Esophagus muscularis mucosa (tissue), 4 donors: Measurements from ENCODE around the gene LMO2. TPM values are rescaled to one million over a fixed set of nuclear protein-coding genes. Genes with fewer than 3 reads are reported as not detected.

Experiments
- DNase-seq: peaks from one replicate; pipeline ENCODE4 v3.0.0-alpha.2; 2017; ENCODE audit errors: extremely low spot score
- H3K27ac ChIP-seq, 4 donors: fragments of 200-600 bp; sonication (generic); replicated peaks in 1 of 4; 1 replicate in 3 of 4; 2 replicates in 1 of 4; pipeline ENCODE4 v1.5.1; 2016 to 2019; ENCODE audit warnings: mild to moderate bottlenecking in 1 of 4
- H3K27me3 ChIP-seq, 4 donors: fragments of 200-600 bp; sonication (generic); one replicate each; pipeline versions ENCODE4 v1.5.1 to v1.6.0; 2016 to 2019
- H3K36me3 ChIP-seq, 4 donors: fragments of 200-600 bp; sonication (generic); one replicate each; pipeline ENCODE4 v1.5.1; 2016 to 2019
- H3K4me1 ChIP-seq, 4 donors: fragments of 200-600 bp; sonication (generic); one replicate each; pipeline ENCODE4 v1.5.1; 2016 to 2019
- H3K4me3 ChIP-seq, 4 donors: fragments of 200-600 bp; sonication (generic); 1 replicate in 2 of 4; 2 replicates in 2 of 4; pipeline ENCODE4 v1.5.1; 2016 to 2019; ENCODE audit warnings: mild to moderate bottlenecking in 4 of 4, moderate library complexity in 1 of 4
- H3K9me3 ChIP-seq, 4 donors: fragments of 200-600 bp; sonication (generic); 1 replicate in 3 of 4; 2 replicates in 1 of 4; pipeline ENCODE4 v1.5.1; 2016 to 2019
- CTCF ChIP-seq, 3 experiments: fragments of 200-600 bp in 2 of 3; fragments of 450-650 bp in 1 of 3; sonication (generic) in 2 of 3; IDR thresholded peaks; one replicate each; pipeline ENCODE4 v1.5.1; 2017 to 2019; ENCODE audit warnings: antibody characterized with exemption in 3 of 3, mild to moderate bottlenecking in 2 of 3, moderate library complexity in 1 of 3
- EP300 ChIP-seq: sonication (generic); formaldehyde crosslinking; IDR thresholded peaks from one replicate; pipeline ENCODE4 v1.6.1; 2017; ENCODE audit warnings: antibody characterized with exemption
- POLR2A ChIP-seq: fragments of 450-650 bp; IDR thresholded peaks from one replicate; pipeline ENCODE4 v1.6.1; 2017; ENCODE audit warnings: antibody characterized with exemption, moderate library complexity, mild to moderate bottlenecking, low read depth
- POLR2AphosphoS5 ChIP-seq, 2 donors: sonication (generic); formaldehyde crosslinking; IDR thresholded peaks; one replicate each; pipeline ENCODE4 v1.6.1; 2017; ENCODE audit warnings: antibody characterized with exemption in 2 of 2
- WGBS: methylation state at CpG from one replicate; pipeline ENCODE4 v1.1.5; 2018; 5-methylcytosine and 5-hydroxymethylcytosine counted together
- intact Hi-C: fragments of 100-400 bp; cut with DNase I; formaldehyde crosslinking; loops from one replicate; pipeline ENCODE4 v1.15.1; 2023
- total RNA-seq, 4 donors: library from RNA; depleted of rRNA; stranded (reverse); fragments of >200 nt; gene quantifications; one replicate each; pipeline versions ENCODE4 v1.1.0 to v1.2.1, GENCODE V29; 2016

LMO2 gene
- total RNA-seq, result 10 to 100 TPM; 13.3 to 20.2 (median 15.5) TPM

DNA sequence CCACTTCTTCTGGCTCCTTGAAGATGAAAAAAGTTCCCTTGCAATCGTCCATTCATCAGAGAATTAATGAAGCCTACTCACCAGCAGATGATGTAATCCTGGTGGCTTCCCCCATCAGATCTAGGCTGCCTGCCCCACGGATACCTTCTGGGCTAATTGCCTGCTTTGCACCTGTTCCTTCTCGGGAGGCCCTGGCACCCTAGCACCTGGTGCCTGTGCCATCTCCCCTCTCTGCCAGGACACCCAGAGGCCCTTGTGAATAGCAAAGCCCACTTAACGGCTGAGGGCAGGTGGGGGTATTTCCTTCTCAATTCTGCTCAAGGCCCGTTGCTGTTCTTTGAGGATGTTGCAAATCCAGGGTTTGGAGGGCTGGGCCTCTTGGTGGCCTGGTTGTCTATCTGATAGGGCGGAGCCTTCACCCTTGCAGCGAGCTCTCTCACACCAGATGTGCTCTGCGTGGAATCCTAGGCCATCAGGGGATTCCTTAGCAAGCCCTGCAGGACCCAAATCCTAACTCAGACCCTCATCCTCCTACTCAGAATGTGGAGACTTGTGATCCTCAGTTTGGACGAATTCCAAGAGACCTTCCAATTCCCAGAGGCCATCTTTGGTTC is at the start of gene LMO2:
Gene LMO2, minus strand, starts transcription at position 363 of the 614 bp plus-strand sequence. CDS start 22,360 bp downstream, outside the sequence.
- 57% methylated on average over 7 of the region's 9 CpGs for WGBS
- TF ChIP-seq CTCF (IDR thresholded peaks at IDR 0.05) (no peak), EP300 (no peak), POLR2A (no peak), POLR2AphosphoS5 (IDR thresholded peaks at IDR 0.05) (no peak)
- intact Hi-C loops, result no loop called here
- H3K36me3 ChIP-seq, result no peaks in the 10 kb centered on the region
- no peaks in the 10 kb centered on the region for H3K27me3 ChIP-seq
- no peak within 1 kb of the TSS for H3K4me3 ChIP-seq
- no peaks in the 10 kb centered on the region for H3K4me1 ChIP-seq
- H3K9me3 ChIP-seq, result no peaks in the 10 kb centered on the region
- no peak within 1 kb of the TSS for H3K27ac ChIP-seq
- DNase-seq, result no peak

- intact Hi-C loops, result no loop called here
- no peak overlapping the region for H3K4me3 ChIP-seq
These were observed 48.6 kb upstream of the LMO2 start for GRCh38 chr11:33940538-33940815.

GRCh38 chr11:33936725-33937604 is 45.1 kb upstream of the LMO2 start:
- intact Hi-C loops, result loop anchor here (5.0 kb wide), 1 partner anchor 65 kb away; no protein-coding TSS in a partner anchor
- TF ChIP-seq POLR2AphosphoS5 (IDR thresholded peaks at IDR 0.05), result peak; percentile 45 to 53
- TF ChIP-seq EP300, result no peak
- Histone ChIP-seq H3K4me1 (peaks cover 12 to 32% (median 27%) of the 10 kb centered on the region in 4 donors), H3K27me3 (no peaks in the 10 kb centered on the region), H3K27ac (peak overlapping the region; percentile 31 to 54 (median 38)), H3K4me3 (no peak overlapping the region), H3K36me3 (no peaks in the 10 kb centered on the region), H3K9me3 (peaks cover 0 to under 1% (median 0%) of the 10 kb centered on the region in 4 donors)
- WGBS, result 34% methylated on average over 15 of the region's 15 CpGs
- no peak for DNase-seq

More at GRCh38 chr11:33940538-33940815, 48.6 kb upstream of the LMO2 start:
- H3K36me3 ChIP-seq, result no peaks in the 10 kb centered on the region
- no peak for DNase-seq
- no peaks in the 10 kb centered on the region for H3K27me3 ChIP-seq
- H3K4me1 ChIP-seq, result peaks cover 20 to 38% (median 33%) of the 10 kb centered on the region in 4 donors
- H3K9me3 ChIP-seq, result no peaks in the 10 kb centered on the region
- TF ChIP-seq POLR2A, result no peak
- no peak for TF ChIP-seq EP300
- WGBS, result 78% methylated on average over 2 of the region's 2 CpGs
- H3K27ac ChIP-seq, result no peak overlapping the region

DNA sequence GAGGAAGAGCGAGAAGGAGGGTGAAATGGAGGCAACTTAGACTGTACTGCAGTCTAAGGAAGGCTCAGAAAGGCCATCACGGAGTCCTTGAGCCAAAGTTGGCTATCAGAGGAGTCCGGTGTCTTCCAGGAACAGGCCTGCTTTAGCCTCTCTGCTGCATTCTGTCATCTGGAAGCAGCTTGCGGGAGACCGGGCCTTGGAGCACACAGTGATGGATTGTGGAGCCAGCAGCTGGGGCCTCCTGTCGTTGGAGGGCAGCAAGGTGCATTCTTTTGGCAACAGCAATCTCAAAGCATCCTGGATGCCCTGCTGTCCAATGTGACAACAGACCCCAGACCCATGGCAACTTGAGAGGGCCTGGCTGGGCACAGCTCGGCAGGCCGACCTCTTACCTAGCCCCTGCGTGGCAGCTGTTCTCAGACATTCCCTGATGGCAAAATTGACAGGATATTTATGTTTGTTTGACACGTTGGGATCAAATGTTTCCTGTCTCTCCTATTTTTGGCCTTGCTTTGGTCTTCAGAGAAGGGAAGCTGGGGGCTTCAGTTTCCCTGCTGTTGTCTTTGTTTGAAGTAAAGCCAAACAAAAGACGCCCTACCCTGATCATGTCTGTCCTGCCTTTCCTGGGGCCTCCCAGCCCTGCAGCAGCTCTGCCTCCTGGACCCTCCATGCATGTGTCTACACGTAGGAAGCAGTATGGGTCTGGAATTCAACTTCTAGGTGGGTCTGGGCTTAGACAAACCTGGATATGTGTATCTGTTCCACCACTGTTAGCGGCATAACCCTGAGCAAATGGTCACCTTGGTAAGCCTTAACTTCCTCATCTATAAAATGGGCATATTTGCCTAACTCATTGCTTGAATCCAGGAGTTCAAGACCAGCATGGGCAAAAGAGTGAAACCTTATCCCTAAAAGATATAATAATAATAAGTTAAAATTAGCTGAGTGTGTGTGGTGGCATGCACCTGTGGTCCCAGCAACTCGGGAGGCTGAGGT is 43.9 kb upstream of the LMO2 start:
- peaks cover 0 to 8% (median 3%) of the 10 kb centered on the region in 4 donors for H3K9me3 ChIP-seq
- DNase-seq, result no peak
- H3K4me3 ChIP-seq, result no peak overlapping the region
- intact Hi-C loops, result loop anchor here (5.0 kb wide), 1 partner anchor 63 kb away; no protein-coding TSS in a partner anchor
- H3K27me3 ChIP-seq, result no peaks in the 10 kb centered on the region
- TF ChIP-seq CTCF (IDR thresholded peaks at IDR 0.05) (no peak), EP300 (no peak), POLR2AphosphoS5 (IDR thresholded peaks at IDR 0.05) (no peak), POLR2A (no peak)
- no peak overlapping the region for H3K27ac ChIP-seq
- peaks cover 21 to 37% (median 29%) of the 10 kb centered on the region in 4 donors for H3K4me1 ChIP-seq
- 65% methylated on average over 10 of the region's 14 CpGs for WGBS
- no peaks in the 10 kb centered on the region for H3K36me3 ChIP-seq

DNA sequence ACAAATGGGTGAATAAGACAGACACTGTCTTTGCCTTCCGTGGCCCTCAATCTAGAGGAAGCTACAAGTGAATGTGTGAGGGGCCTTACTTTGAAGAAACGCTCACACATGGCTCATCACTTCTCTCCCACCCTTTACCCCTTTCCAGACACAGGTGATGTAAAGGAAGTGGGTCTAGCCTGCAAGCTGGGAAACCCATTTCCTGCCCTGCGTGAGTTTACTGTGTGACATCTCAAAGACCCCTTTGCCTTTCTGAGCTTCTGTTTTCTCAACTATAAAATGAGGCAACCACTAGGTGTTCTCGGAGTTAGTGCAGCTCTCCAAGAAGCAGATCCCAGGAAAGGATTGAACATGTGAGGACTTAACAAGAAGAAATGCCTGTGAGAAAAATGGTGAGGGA is 43.1 kb upstream of the LMO2 start:
- WGBS, result 82% methylated on average over 4 of the region's 4 CpGs
- intact Hi-C loops, result loop anchor here (5.0 kb wide), 1 partner anchor 63 kb away; no protein-coding TSS in a partner anchor
- no peaks in the 10 kb centered on the region for H3K27me3 ChIP-seq
- H3K4me3 ChIP-seq, result no peak overlapping the region
- H3K36me3 ChIP-seq, result no peaks in the 10 kb centered on the region
- no peak overlapping the region for H3K27ac ChIP-seq
- peaks cover 0 to 8% (median 3%) of the 10 kb centered on the region in 4 donors for H3K9me3 ChIP-seq
- TF ChIP-seq POLR2AphosphoS5 (IDR thresholded peaks at IDR 0.05) (no peak), POLR2A (no peak), CTCF (IDR thresholded peaks at IDR 0.05) (no peak), EP300 (no peak)
- peaks cover 28 to 43% (median 36%) of the 10 kb centered on the region in 4 donors for H3K4me1 ChIP-seq
- no peak for DNase-seq
